Esophagus muscularis mucosa (tissue), 3 donors: Measurements from ENCODE around the gene PLS1.

Source experiments
- CTCF ChIP-seq, 3 experiments: fragments of 200-600 bp in 2 of 3; fragments of 450-650 bp in 1 of 3; sonication (generic) in 2 of 3; IDR thresholded peaks; one replicate each; pipeline ENCODE4 v1.5.1; 2017 to 2019; ENCODE audit warnings: antibody characterized with exemption in 3 of 3, mild to moderate bottlenecking in 2 of 3, moderate library complexity in 1 of 3
- POLR2A ChIP-seq: fragments of 450-650 bp; IDR thresholded peaks from one replicate; pipeline ENCODE4 v1.6.1; 2017; ENCODE audit warnings: antibody characterized with exemption, moderate library complexity, mild to moderate bottlenecking, low read depth
- POLR2AphosphoS5 ChIP-seq, 2 donors: sonication (generic); formaldehyde crosslinking; IDR thresholded peaks; one replicate each; pipeline ENCODE4 v1.6.1; 2017; ENCODE audit warnings: antibody characterized with exemption in 2 of 2

- no peak for TF ChIP-seq POLR2AphosphoS5 (IDR thresholded peaks at IDR 0.05)
- TF ChIP-seq POLR2A, result no peak
- TF ChIP-seq CTCF (IDR thresholded peaks at IDR 0.05), result no peak
Observed at GRCh38 chr3:142626971-142627370, 30.8 kb downstream of the PLS1 start.
